Activated B cell treated with CpG ODN at 0.5 μM for 24 hours (primary cell): ENCODE data around the gene UCP1. TPM values are rescaled to one million over a fixed set of nuclear protein-coding genes. Genes with fewer than 3 reads are reported as not detected.
A peak's percentile ranks its signal among the peaks of the same experiment; 100 is the strongest.
"Not testable (repeated sequence)": the region's sequence is repeated elsewhere in the genome, so short reads cannot be mapped to it uniquely, and the experiment has no call there.

Source experiments
- ATAC-seq: fragments of 200-7000 bp; cut with Tn5 transposase; one replicate; pipeline ENCODE4 v1.10.0; 2021; ENCODE audit warnings: low read depth, mild to moderate bottlenecking, moderate library complexity
- CTCF ChIA-PET: fragments of 350-600 bp; sonication (Branson Sonifier 250); formaldehyde crosslinking; loops from one replicate; lab custom pipeline; 2021; ENCODE audit warnings: antibody characterized with exemption; lab: Charles Lee
- POLR2A ChIA-PET: fragments of 350-600 bp; sonication (Branson Sonifier 250); formaldehyde crosslinking; loops from one replicate; lab custom pipeline; 2021; ENCODE audit warnings: antibody characterized with exemption; lab: Charles Lee
- DNase-seq: peaks from one replicate; pipeline ENCODE4 v3.0.0; 2022
- H3K27ac Mint-ChIP-seq: one replicate; pipeline ENCODE4 v1.8.0; 2020; ENCODE audit warnings: mixed read lengths
- H3K27me3 Mint-ChIP-seq: one replicate; pipeline ENCODE4 v1.8.0; 2021; ENCODE audit warnings: mixed read lengths
- H3K36me3 Mint-ChIP-seq: one replicate; pipeline ENCODE4 v1.8.0; 2021; ENCODE audit warnings: low read depth, mixed read lengths
- H3K4me1 Mint-ChIP-seq: one replicate; pipeline ENCODE4 v1.8.0; 2021; ENCODE audit warnings: mixed read lengths
- H3K4me3 Mint-ChIP-seq: one replicate; pipeline ENCODE4 v1.8.0; 2020; ENCODE audit warnings: mild to moderate bottlenecking, mixed read lengths
- H3K9me3 Mint-ChIP-seq: one replicate; pipeline ENCODE4 v1.8.0; 2020; ENCODE audit warnings: mixed read lengths
- intact Hi-C: fragments of 100-400 bp; cut with micrococcal nuclease; formaldehyde crosslinking; loops from one replicate; pipeline ENCODE4 v1.15.1; 2024
- total RNA-seq: library from RNA; stranded (reverse); gene quantifications from 2 replicates; pipeline ENCODE4 v1.2.3, GENCODE V29; 2022
- TF ChIP-seq, protein P1 (sequence below): fragments of 200-600 bp; IDR thresholded peaks from one replicate; pipeline ENCODE4 v1.8.0; 2022; ENCODE audit warnings: antibody characterized with exemption, mild to moderate bottlenecking

The UCP1 gene
- total RNA-seq, 1 donor from 2014 or later, result not detected

DNA sequence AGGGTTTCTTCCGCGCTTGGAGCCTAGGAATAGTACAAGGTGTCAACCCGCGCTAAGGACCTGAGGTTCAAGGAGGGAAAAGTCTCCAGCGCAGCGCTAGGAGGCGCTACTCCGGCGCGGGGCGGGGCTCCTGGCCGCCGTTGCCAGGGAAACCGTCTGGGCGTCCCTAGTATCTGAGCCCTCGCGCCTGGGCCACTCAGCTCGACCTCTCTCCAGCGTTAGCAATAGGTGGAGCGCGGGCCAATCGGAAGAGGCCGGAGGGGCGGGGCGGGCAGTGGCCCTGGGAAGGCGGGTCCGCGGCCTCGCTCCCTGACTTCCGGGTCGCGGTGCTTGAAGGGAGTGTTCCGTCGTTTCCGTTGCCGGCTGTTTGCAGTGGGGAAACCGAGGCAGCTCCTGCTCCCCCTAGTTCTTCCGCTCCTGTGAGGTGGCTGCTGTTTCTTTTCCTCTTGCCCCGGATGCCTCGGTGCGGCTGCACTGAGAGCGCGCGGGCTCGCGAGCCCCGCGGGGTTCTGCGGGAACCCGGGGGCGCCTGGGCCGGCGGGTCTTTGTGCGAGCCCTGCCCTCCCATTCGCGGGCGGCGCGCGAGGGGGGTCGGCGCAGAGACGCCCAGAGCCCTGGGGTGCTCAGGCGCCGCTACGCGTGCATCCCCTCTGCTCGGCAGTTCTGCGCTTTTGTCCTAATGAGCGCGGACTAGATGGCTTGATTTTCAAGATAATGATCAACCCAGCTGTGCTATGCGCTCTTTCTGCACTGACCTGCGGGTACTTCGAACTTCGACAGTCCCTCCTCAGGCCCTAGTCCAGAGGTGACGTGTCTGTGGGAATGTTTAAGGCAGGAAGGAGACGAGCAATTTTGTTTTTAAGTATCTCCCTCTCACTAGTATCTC is 44.7 kb downstream of the UCP1 start, which contains the start of gene ELMOD2:
ELMOD2 (plus strand) TSS at position 312 of the 886 bp plus-strand sequence. CDS start 1,261 bp downstream, outside the sequence.
- no peaks in the 10 kb centered on the region for H3K9me3 Mint-ChIP-seq
- H3K36me3 Mint-ChIP-seq, result peaks cover 15% of the 10 kb centered on the region
- peak; percentile 99 for ATAC-seq
- CTCF ChIA-PET, result interaction anchor here (0.7 to 2.3 kb wide), 10 partner anchors 9 to 360 kb away, joined by 3 to 7 read pairs (median 4); partner anchors contain the start of gene SCOC
- no peaks in the 10 kb centered on the region for H3K27me3 Mint-ChIP-seq
- TF ChIP-seq, protein P1, sequence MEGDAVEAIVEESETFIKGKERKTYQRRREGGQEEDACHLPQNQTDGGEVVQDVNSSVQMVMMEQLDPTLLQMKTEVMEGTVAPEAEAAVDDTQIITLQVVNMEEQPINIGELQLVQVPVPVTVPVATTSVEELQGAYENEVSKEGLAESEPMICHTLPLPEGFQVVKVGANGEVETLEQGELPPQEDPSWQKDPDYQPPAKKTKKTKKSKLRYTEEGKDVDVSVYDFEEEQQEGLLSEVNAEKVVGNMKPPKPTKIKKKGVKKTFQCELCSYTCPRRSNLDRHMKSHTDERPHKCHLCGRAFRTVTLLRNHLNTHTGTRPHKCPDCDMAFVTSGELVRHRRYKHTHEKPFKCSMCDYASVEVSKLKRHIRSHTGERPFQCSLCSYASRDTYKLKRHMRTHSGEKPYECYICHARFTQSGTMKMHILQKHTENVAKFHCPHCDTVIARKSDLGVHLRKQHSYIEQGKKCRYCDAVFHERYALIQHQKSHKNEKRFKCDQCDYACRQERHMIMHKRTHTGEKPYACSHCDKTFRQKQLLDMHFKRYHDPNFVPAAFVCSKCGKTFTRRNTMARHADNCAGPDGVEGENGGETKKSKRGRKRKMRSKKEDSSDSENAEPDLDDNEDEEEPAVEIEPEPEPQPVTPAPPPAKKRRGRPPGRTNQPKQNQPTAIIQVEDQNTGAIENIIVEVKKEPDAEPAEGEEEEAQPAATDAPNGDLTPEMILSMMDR, result peak; percentile 72
- peaks cover 14% of the 10 kb centered on the region for H3K4me1 Mint-ChIP-seq
- H3K4me3 Mint-ChIP-seq, result peak within 1 kb of the TSS; percentile 90
- DNase-seq, result peak; percentile 94
- peak within 1 kb of the TSS; percentile 84 for H3K27ac Mint-ChIP-seq
- intact Hi-C loops, result loop anchor here (1.0 to 5.0 kb wide), 13 partner anchors 32 to 1347 kb away; partner anchors contain the start of genes CLGN, ELF2, MAML3 and SCOC
- POLR2A ChIA-PET, result interaction anchor here (0.6 to 1.9 kb wide), 10 partner anchors 10 to 1071 kb away, joined by 3 to 11 read pairs (median 4); partner anchors contain the start of genes SCOC and SETD7

DNA sequence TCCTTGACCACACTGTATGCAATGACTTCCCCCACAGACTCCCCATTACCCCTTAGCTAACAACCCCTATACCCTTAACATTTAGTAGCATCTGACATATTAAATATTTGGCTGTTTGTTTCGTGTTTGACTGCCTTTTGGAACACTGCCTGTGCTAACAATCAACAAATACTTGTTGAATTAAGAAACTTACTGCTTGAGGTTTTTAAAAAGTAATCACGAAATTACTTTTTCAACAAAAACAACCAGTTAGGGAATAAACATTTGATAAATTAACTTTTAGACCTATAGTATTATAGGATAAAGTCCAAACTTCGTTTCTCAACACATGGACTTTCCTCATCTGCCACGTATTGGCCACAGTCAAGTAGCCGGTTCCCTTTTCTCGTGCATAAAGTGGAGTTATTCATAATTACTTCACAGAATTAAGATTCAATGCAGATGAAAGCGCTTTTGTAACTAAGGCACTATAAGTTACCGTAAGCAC is 45.3 kb downstream of the UCP1 start:
- peak; percentile 12 for ATAC-seq
- H3K36me3 Mint-ChIP-seq, result peaks cover 15% of the 10 kb centered on the region
- no peaks in the 10 kb centered on the region for H3K9me3 Mint-ChIP-seq
- ChIA-PET POLR2A (interaction anchor here (0.6 to 1.9 kb wide), 9 partner anchors 10 to 1070 kb away, joined by 3 to 11 read pairs (median 4); partner anchors contain the start of genes SCOC and SETD7), CTCF (interaction anchor here (0.7 to 2.3 kb wide), 9 partner anchors 8 to 361 kb away, joined by 3 to 7 read pairs (median 4); partner anchors contain the start of gene SCOC)
- H3K27me3 Mint-ChIP-seq, result no peaks in the 10 kb centered on the region
- intact Hi-C loops, result loop anchor here (1.0 to 5.0 kb wide), 2 partner anchors 361 to 371 kb away; partner anchors contain the start of gene MAML3
- TF ChIP-seq, protein P1, result no peak
- H3K4me3 Mint-ChIP-seq, result peak overlapping the region; percentile 90
- peaks cover 14% of the 10 kb centered on the region for H3K4me1 Mint-ChIP-seq
- DNase-seq, result no peak
- H3K27ac Mint-ChIP-seq, result peak overlapping the region; percentile 84

DNA sequence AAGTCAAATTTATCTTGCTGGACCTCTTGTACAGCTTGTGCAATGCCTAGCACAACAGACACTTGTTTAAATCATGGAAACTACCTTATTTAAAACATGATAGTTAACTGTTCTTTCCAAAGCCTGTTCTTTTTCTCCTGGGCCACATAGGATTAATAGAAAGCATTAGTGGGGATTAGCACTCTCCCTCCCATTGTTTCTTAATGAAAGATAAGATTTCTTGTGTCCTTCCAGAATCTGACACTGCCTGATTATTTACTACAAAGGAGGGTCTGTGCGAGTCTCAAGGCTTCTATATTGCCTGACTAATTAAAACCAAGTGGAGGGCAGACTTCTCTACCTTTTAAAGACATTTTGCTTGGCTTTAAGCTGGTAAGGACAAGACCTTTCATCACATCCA is 53.3 kb downstream of the UCP1 start:
- Mint-ChIP-seq H3K36me3 (no peaks in the 10 kb centered on the region), H3K27ac (no peak overlapping the region), H3K27me3 (peaks cover 31% of the 10 kb centered on the region), H3K4me3 (no peak overlapping the region), H3K9me3 (no peaks in the 10 kb centered on the region), H3K4me1 (no peaks in the 10 kb centered on the region)
- intact Hi-C loops, result no loop called here
- no peak for ATAC-seq
- POLR2A ChIA-PET, result no interaction called here
- no peak for DNase-seq
- CTCF ChIA-PET, result interaction anchor here (1.5 kb wide), 1 partner anchor 9 kb away, joined by 3 read pairs; the partner anchor contains the start of gene ELMOD2
- TF ChIP-seq, protein P1, result no peak

DNA sequence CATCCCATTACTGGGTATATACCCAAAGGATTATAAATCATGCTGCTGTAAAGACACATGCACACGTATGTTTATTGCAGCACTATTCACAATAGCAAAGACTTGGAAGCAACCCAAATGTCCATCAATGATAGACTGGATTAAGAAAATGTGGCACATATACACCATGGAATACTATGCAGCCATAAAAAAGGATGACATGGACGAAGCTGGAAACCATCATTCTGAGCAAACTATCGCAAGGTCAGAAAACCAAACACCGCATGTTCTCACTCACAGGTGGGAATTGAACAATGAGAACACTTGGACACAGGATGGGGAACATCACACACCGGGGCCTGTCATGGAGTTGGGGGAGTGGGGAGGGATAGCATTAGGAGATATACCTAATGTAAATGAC is 55.0 kb downstream of the UCP1 start:
- H3K27ac Mint-ChIP-seq, H3K9me3 Mint-ChIP-seq, H3K4me1 Mint-ChIP-seq, ATAC-seq, intact Hi-C loops, DNase-seq, CTCF ChIA-PET, H3K36me3 Mint-ChIP-seq, H3K4me3 Mint-ChIP-seq, POLR2A ChIA-PET: not testable (repeated sequence)
- peaks cover 46% of the 10 kb centered on the region for H3K27me3 Mint-ChIP-seq

Other genes with a start within 250 kb of the UCP1 start
- 18.0 and 19.9 TPM in 2 replicates for gene SCOC, start 195.3 kb downstream of the UCP1 start, total RNA-seq
- not detected in 2 replicates for gene CLGN, start 141.3 kb downstream of the UCP1 start, total RNA-seq
- gene MGAT4D, start 70.7 kb downstream of the UCP1 start, total RNA-seq, result not detected in 2 replicates
- gene ELMOD2, start 44.8 kb downstream of the UCP1 start, total RNA-seq, result 20.4 and 20.8 TPM in 2 replicates
- gene TBC1D9, start 187.4 kb upstream of the UCP1 start, total RNA-seq, result 37.9 and 46.0 TPM in 2 replicates